Astrocyte of the spinal cord (primary cell): Measurements from ENCODE around the gene SCD5.
A peak's percentile ranks its signal among the peaks of the same experiment; 100 is the strongest.

Experiments used
- DNase-seq: peaks from one replicate; pipeline ENCODE4 v3.0.0; 2011; ENCODE audit warnings: low read depth, low spot score
- H3K4me3 ChIP-seq: 2 replicates; pipeline ENCODE4 v1.5.1; 2011; ENCODE audit warnings: low read depth, mild to moderate bottlenecking, low read length, moderate library complexity
- in situ Hi-C: cut with HindIII; loops from 2 replicates; pipeline ENCODE4 v1.10.0; 2017; ENCODE audit warnings: low sequenced_read_pairs
- TF ChIP-seq, protein P1 (sequence below): IDR thresholded peaks from 2 replicates; pipeline ENCODE4 v1.5.1; 2012; ENCODE audit warnings: low read depth, mild to moderate bottlenecking, low read length, inconsistent platforms

Gene SCD5

GRCh38 chr4:82713856-82714255 is 84.7 kb downstream of the SCD5 start:
- in situ Hi-C loops = no loop called here
- H3K4me3 ChIP-seq = no peak overlapping the region
- TF ChIP-seq, protein P1, sequence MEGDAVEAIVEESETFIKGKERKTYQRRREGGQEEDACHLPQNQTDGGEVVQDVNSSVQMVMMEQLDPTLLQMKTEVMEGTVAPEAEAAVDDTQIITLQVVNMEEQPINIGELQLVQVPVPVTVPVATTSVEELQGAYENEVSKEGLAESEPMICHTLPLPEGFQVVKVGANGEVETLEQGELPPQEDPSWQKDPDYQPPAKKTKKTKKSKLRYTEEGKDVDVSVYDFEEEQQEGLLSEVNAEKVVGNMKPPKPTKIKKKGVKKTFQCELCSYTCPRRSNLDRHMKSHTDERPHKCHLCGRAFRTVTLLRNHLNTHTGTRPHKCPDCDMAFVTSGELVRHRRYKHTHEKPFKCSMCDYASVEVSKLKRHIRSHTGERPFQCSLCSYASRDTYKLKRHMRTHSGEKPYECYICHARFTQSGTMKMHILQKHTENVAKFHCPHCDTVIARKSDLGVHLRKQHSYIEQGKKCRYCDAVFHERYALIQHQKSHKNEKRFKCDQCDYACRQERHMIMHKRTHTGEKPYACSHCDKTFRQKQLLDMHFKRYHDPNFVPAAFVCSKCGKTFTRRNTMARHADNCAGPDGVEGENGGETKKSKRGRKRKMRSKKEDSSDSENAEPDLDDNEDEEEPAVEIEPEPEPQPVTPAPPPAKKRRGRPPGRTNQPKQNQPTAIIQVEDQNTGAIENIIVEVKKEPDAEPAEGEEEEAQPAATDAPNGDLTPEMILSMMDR = no peak
- DNase-seq = no peak

DNA sequence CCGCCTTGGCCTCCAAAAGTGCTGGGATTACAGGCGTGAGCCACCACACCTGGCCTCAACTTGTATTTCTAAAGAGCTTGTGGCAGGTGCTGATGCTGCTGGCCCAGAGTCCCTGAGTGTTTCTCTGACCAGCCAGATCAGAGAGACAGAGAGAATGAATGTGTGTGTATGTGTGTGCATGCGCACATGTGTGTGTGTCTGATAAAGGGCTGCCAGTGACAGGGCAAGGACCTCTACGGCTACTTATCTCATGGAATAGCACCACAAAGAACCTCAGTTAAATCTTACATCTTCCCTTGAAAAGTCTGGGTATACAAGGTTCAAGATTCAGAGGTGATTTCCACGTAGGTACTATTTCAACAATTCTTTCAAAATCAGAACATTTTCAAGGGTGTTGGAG is 86.0 kb downstream of the SCD5 start:
- TF ChIP-seq, protein P1 = no peak
- no peak for DNase-seq
- in situ Hi-C loops = no loop called here
- no peak overlapping the region for H3K4me3 ChIP-seq

GRCh38 chr4:82711158-82711785 is 87.3 kb downstream of the SCD5 start:
- no peak overlapping the region for H3K4me3 ChIP-seq
- no peak for DNase-seq
- in situ Hi-C loops = no loop called here
- TF ChIP-seq, protein P1 = no peak

GRCh38 chr4:82710197-82710929 is 88.2 kb downstream of the SCD5 start:
- TF ChIP-seq, protein P1 = no peak
- no peak overlapping the region for H3K4me3 ChIP-seq
- in situ Hi-C loops = no loop called here
- DNase-seq = no peak

GRCh38 chr4:82708982-82709381 is 89.6 kb downstream of the SCD5 start:
- H3K4me3 ChIP-seq = no peak overlapping the region
- TF ChIP-seq, protein P1 = no peak
- DNase-seq = no peak
- in situ Hi-C loops = no loop called here

- in situ Hi-C loops = no loop called here
- TF ChIP-seq, protein P1 = no peak
- H3K4me3 ChIP-seq = no peak overlapping the region
- DNase-seq = peak; percentile 51
Measured at GRCh38 chr4:82706349-82707000, 92.1 kb downstream of the SCD5 start.
